Hepatic stellate cell (primary cell): ENCODE results near the gene TLE2.

ENCODE experiments used
- DNase-seq: peaks from one replicate; pipeline ENCODE4 v3.0.0; 2011; ENCODE audit warnings: low spot score

Gene TLE2

GRCh38 chr19:3029065-3029923 lies at the start of gene TLE2:
Gene TLE2, minus strand, starts transcription at chr19:3029280. Its CDS starts 376 bp downstream, at chr19:3028904.
- no peak for DNase-seq

- peak; percentile 57 for DNase-seq
Measured at GRCh38 chr19:3075605-3076431, 46.7 kb upstream of the TLE2 start.

GRCh38 chr19:3073931-3074595 lies 45.0 kb upstream of the TLE2 start:
- no peak for DNase-seq

- peak; percentile 77 for DNase-seq
Measured at GRCh38 chr19:3073159-3073563, 44.1 kb upstream of the TLE2 start.

- no peak for DNase-seq
Measured at GRCh38 chr19:3071768-3072167, 42.7 kb upstream of the TLE2 start.

- no peak for DNase-seq
Measured at GRCh38 chr19:3068071-3068470, 39.0 kb upstream of the TLE2 start.

GRCh38 chr19:3067563-3067962 lies 38.5 kb upstream of the TLE2 start:
- no peak for DNase-seq

GRCh38 chr19:3066482-3067049 lies 37.5 kb upstream of the TLE2 start:
- no peak for DNase-seq

GRCh38 chr19:3065675-3066357 lies 36.7 kb upstream of the TLE2 start:
- DNase-seq, result no peak

GRCh38 chr19:3064011-3064330 lies 34.9 kb upstream of the TLE2 start:
- DNase-seq, result no peak

- peak; percentile 78 for DNase-seq
Measured at GRCh38 chr19:3062165-3063105, 33.4 kb upstream of the TLE2 start, which contains the start of gene TLE5. Gene TLE5, minus strand, starts transcription at chr19:3062495. Its CDS starts 295 bp downstream, at chr19:3062200.

- peak; percentile 65 for DNase-seq
Measured at GRCh38 chr19:3061182-3062161, 32.4 kb upstream of the TLE2 start.

- no peak for DNase-seq
Measured at GRCh38 chr19:3060857-3061181, 31.7 kb upstream of the TLE2 start.

- no peak for DNase-seq
Measured at GRCh38 chr19:3059653-3060052, 30.6 kb upstream of the TLE2 start.

GRCh38 chr19:3058821-3059314 lies 29.8 kb upstream of the TLE2 start:
- DNase-seq, result no peak

GRCh38 chr19:3058009-3058820 lies 29.1 kb upstream of the TLE2 start:
- no peak for DNase-seq

GRCh38 chr19:3057275-3057714 lies 28.2 kb upstream of the TLE2 start:
- no peak for DNase-seq

- no peak for DNase-seq
Measured at GRCh38 chr19:3056417-3057088, 27.5 kb upstream of the TLE2 start.
